ENCODE measurements around the gene SDK2. TPM values are rescaled to one million over a fixed set of nuclear protein-coding genes. Genes with fewer than 3 reads are reported as not detected.
"Not testable (repeated sequence)": the region's sequence is repeated elsewhere in the genome, so short reads cannot be mapped to it uniquely, and the experiment has no call there.

Gene SDK2
- polyA plus RNA-seq, 1 donor: 44.0 TPM

DNA sequence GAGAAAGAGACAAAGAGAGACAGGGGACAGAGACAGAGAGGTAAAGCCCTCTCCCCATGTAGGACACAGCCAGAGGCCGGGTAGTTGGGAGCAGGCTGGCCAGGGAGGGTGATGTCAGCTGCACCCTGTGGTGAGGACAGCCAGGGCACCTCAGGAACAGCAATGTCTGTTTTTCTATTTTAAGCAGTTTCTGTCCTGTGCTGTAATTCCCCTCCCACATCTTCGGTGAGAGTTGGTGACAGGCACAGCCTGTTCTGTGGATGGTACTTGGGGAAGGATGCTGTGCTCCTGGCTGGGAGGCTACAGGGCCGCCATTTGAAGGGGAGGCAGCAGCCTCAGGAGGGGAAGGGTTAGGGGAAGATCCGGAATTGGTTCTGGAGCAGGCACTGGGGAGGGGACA, 163.5 kb downstream of the SDK2 start:
- no peak for DNase-seq

DNA sequence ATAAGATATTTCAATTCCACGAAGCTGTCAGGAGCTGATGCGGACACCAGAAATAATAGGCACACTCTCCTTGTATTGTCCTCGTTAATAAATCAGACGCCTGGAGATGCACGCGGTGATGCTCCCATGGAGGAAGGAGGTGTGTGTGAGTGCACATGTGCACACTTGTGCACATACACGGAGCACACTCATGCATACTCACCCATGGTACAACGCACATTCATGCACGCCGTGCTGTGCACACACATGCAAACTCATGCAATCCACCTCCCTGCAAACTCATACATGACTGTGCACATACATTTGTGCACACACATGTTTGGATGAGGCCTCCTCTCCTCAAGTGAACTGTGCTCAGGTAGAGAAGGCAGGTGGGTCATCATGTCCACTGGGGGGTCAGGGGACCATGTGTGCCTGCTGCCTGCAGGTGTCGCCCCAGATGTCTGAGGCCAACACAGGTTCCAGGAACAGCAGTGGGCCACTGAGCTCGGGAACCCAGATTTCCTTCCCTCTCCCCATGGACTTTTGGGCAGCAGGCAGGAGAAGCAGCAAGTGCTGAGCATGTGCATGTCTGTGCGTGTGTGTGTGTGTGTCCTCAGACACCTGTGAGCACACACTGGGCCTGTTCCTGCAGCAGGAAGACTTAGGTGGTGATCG, 165.3 kb downstream of the SDK2 start:
- DNase-seq: no peak

DNA sequence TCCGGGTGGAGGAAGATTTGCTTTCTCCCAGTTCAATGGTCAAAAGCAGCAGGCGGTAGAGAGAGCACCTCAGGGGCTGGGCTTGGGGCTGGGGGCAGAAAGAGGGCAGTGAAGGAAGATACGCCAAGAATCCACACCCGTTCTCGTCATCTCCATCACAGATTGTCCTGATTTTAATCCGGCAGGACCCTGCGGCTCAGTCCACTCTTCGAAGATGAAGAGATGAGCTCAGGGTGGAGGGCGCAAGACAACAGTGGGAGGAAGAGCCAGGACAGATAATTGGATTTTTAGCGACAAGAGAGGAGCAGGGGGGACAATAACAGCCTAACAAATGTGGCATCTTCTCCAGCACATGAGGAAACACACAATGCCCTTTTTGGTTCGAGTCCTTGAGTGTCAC, 165.9 kb downstream of the SDK2 start:
- DNase-seq: no peak

- peak; percentile 17 for DNase-seq
These were observed 167.3 kb downstream of the SDK2 start for GRCh38 chr17:73476890-73477350.

DNA sequence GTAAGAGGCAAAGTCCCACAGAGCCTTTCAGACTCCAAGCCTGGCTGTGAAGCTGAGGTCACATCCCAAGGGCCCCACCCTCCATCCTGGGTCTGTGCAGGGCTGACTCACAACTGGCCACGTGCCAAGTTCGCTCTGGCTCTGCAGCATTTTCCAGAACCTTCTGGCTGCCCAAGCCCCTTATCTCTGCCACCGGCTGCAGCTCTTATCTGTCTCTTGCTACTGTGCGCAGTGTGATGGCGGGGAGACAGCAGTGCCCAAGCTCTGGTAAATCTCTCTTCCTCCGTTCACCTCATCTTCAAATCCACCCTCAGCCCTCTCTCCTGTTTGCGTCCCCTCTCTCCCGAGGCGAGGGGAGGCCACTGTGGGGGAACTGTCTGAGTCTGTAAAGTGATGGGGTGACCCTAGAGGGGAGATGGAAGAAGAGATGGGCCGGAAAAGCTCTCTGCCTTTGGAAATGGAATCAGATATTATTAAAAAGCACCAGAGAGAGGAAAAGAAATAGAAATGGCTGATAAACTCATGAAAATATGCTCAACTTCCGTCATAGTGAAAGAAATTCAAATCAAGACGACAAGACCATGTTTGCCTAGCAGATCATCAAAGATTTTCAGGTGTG, 169.8 kb downstream of the SDK2 start:
- DNase-seq: peak; percentile 41

DNA sequence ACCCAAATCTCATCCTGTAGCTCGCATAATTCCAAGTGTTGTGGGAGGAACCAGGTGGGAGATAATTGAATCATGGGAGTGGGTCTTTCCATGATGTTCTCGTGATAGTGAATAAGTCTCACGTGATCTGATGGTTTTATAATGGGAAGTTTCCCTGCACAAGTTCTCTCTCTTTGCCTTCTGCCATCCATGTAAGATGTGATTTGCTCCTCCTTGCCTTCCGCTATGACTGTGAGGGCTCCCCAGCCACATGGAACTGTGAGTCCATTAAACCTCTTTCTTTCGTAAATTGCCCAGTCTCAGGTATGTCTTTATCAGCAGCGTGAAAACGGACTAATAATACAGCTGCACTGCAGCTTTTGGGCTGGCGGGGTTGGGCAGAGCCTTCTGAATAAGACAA, 171.5 kb downstream of the SDK2 start:
- DNase-seq: not testable (repeated sequence)

DNA sequence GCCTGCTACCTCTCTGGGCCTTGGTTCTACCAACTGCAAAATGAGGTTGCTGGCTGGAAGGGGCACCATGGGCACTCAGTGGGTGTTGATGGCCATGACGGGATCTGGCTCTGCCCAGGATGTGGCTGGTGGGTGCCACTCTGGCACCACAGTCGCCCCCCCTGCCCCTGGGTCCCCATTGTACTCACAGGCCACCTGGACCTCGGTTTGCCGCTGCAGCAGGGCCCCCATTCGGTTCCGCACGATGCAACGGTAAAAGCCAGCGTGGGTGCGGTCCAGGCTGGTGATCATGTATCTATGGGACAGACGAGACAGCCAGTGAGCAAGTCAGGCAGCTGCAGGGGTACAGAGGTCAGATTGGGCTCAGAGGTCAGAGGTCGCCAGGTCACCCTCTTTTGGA, 172.3 kb downstream of the SDK2 start:
- DNase-seq: no peak

GRCh38 chr17:73470316-73470826, 173.9 kb downstream of the SDK2 start:
- DNase-seq: no peak

- no peak for DNase-seq
These were observed 174.9 kb downstream of the SDK2 start for GRCh38 chr17:73469311-73469710.

DNA sequence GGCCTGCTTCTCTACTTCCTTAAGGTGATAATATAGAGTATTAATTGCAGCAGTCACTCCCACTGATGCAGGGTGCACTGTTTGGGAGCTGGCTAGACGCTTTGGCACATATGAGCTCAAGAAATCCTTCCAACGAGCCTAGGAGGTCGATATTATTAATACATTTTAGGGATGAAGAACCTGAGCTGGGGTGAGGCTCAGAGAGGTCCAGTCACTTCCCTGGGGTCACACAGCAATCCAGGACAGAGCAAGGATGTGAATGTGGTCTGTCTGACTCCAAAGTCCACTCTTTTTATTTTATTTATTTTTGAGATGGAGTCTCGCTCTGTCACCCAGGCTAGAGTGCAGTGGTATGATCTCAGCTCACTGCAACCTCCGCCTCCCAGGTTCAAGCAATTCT, 176.0 kb downstream of the SDK2 start:
- DNase-seq: no peak

- no peak for DNase-seq
These were observed 176.6 kb downstream of the SDK2 start for GRCh38 chr17:73467651-73468050.

DNA sequence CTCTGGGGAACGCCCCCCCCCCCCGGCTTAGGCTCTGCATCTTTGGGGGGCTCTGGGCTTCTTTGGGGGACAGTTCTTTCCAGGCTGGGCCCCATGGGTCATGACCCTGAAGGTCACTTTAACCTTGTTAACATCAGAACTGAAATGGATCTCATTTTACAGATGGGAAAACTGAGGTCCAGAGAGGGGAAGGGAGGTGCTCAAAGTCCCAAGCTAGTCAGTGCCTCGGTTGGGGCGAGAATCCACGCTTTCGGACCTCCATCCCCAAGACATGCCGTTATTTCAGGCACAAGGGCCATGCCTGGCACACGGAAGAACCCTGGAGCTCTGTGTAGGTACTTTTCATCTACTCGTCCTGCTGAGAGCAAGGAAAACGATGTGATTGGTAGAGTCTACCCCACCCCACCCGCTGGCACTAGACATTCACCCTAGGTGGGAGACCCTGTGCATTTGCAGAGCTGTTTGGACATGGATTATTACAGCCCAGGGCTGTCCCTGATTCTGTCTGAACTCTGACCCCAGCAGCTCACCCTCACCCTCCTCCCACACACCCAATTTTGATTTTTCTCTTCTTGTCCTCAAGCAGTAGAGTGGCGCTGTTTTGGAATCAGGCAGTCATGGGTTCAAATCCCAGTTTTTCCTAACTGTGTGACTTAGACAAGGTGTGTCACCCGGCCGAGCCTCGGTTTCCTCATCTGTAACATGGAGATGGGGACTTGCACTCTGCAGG, 177.4 kb downstream of the SDK2 start:
- DNase-seq: no peak

DNA sequence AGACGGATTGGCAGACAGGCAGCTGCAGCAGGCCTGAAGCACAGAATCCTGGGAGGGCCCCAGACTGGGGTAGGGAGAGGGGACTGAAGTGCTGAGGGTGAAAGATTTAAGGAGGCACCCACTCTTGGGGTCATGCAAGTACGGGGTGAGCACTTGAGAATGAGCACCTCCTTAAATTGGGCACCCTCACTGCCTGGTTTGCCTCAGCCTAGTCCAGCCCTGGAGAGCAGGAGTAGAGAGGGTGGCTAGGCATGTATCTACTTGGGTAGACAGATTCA, 178.4 kb downstream of the SDK2 start:
- no peak for DNase-seq

GRCh38 chr17:73465130-73465952, 178.9 kb downstream of the SDK2 start:
- no peak for DNase-seq

DNA sequence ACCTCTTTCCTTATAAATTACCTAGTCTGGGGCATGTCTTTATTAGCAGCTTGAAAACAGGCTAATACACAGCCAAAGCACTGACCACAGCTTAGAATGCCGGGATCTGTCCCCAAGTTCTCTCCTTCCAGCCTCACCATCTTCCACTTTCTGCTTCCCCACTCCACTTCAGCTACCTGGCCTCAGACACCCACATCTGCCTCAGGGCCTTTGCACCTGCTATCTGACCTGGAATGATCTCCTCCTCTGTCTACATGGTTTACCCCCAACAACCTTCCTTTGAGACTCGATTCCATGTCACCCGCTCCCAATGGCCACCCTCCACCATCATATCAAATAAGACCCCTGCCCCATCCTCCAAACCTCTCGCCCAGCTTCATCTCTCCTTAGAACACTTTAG, 179.8 kb downstream of the SDK2 start:
- DNase-seq: no peak

DNA sequence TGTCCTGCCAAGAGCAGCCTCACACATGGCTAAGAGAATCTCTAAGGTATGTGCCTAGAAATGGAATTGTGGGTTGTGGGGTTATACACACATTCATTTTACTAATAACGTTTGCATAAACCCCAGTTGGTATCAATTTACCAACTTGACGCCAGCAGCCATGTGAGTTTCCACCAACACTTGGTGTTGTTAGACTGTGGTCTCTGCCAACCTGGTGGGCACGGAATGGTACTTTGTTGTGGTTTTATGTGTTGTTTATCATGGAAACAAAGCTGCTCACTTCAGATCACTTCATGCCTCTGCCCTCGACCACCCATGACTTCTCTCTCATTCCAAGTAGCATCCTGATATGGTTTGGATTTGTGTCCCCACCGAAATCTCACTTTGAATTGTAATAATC, 180.4 kb downstream of the SDK2 start:
- DNase-seq: no peak

DNA sequence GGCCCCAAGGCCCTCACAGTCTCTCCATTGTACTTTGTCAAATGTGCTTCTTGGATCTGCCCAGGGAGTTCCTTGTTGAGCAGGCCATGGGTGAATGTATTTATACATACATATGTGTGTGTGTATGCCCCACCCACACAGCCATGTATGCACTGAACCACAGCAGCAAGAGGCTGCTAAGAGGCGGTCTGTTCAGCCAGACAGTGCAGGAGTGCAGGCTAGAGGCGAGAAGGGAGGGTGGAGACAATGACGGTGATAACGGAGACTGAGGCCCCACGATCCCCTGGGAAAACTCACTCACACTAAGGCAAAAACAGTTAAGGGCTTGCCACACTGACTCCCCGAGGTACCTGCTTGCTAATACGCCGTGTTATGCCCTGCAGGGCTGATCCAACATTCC, 181.4 kb downstream of the SDK2 start:
- DNase-seq: no peak

DNA sequence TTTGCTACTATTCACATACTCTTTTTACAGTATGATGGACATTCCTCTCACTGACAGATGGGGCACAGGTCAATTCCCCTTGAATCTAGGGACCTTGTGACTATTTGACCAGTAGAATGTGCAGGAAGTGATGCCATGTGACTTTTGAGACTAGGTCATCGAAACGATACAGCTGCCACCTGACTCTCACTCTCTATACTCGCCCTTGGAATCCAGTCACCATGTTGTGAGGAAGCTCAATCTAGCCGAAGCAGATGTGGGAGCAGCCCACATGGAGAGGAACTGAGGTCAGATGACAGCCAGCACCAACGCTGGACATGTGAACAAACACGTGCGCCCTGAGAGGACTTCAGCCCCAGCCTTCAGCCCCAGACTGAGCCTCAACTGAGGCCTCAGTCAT, 184.3 kb downstream of the SDK2 start:
- DNase-seq: no peak

GRCh38 chr17:73455767-73456166, 188.5 kb downstream of the SDK2 start:
- no peak for DNase-seq

DNA sequence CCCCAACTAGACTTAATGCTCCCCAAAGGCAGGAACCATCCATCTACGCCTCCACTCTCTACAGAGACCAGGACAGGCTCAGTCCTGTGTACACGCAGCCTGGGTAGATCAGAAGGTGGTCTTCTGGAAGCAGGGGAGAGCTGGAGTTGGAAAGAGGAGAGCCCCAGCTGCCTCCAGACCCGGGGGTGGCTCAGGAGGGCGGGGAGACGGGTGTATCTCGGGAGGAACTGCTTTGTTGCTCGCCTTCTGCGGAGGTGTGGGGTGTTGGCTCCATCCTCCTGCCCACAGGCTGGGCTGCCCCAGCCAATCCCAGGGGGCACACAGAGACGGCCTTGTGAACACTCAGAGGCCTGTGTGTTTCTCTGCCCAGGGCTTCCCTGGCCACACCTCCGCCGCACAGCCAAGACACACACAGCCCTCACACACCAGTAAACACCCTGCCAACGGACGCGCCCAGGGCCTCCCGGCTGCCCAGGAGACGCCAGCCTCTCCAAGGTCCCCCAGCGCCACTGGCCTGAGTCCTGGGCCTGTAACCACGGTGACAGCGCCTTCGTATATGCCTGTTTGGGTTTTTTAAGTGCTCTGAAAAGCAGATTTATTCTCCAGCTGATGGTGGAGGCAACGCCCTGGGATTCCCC, 189.1 kb downstream of the SDK2 start:
- no peak for DNase-seq

DNA sequence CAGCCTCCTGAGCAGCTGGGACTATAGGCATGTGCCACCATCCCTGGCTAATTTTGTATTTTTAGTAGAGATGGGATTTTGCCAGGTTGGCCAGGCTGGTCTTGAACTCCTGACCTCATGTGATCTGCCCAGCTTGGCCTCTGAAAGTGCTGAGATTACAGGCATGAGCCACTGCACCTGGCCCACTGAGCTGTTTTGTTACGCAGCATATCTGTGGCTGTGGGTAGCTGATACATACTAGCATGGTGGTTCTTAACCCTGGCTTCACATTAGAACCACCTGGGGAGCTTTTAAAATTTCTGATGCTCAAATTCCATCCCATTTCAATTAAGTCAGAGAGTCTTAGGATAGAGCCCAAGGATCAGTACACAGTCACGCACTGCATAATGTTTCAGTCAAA, 190.8 kb downstream of the SDK2 start:
- not testable (repeated sequence) for DNase-seq

- DNase-seq: no peak
These were observed 191.2 kb downstream of the SDK2 start for GRCh38 chr17:73453090-73453489.

DNA sequence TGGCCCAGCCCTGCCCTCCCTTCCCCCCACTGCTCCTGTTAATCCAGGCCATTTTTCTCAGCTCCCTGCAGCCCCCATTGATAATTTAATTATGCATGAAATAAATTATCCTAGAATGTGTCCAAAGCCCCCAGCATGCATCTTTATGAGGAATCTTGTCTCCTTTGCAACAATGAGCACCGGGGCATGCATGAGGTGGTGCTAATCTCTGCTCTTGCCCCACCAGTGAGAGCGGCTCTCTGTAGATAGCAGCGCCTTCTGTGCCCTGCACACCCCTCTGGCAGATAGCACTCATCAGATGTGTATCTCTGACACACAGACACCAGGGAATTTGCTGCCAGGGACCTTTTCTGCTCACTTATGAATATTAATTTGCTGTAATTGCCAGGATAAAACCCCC, 192.2 kb downstream of the SDK2 start:
- no peak for DNase-seq
